Stimulated activated CD8-positive, alpha-beta memory T cell treated with anti-CD3 and anti-CD28 coated beads, Interleukin-7, amount 100 ng/mL, for 24 hours (primary cell): Measurements from ENCODE around the gene PRDM16.
"Not testable (repeated sequence)": the region's sequence is repeated elsewhere in the genome, so short reads cannot be mapped to it uniquely, and the experiment has no call there.

Experiments
- DNase-seq: peaks from one replicate; pipeline ENCODE4 v3.0.0-alpha.2; 2020; ENCODE audit warnings: low read depth

PRDM16 gene

DNA sequence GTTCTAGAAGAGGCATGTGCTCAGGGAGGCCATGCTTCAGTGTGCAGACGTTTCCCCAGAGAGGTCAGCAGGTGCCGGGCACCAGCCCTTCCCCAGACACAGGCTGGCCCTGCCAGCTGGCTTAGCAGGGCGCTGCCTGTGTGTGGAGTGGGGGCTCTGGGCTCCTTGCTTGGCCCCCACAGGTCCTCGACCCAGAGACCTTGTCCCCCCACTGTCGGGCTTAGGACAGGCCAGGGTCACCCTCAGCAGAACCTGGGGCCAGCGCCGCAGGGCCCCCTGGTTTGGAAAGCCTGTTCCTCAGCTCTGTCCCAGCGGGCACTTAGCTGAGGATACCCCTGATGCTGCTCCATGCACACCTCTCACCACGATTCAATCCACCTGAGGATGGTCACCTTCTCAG is 213.2 kb downstream of the PRDM16 start:
- DNase-seq = no peak

DNA sequence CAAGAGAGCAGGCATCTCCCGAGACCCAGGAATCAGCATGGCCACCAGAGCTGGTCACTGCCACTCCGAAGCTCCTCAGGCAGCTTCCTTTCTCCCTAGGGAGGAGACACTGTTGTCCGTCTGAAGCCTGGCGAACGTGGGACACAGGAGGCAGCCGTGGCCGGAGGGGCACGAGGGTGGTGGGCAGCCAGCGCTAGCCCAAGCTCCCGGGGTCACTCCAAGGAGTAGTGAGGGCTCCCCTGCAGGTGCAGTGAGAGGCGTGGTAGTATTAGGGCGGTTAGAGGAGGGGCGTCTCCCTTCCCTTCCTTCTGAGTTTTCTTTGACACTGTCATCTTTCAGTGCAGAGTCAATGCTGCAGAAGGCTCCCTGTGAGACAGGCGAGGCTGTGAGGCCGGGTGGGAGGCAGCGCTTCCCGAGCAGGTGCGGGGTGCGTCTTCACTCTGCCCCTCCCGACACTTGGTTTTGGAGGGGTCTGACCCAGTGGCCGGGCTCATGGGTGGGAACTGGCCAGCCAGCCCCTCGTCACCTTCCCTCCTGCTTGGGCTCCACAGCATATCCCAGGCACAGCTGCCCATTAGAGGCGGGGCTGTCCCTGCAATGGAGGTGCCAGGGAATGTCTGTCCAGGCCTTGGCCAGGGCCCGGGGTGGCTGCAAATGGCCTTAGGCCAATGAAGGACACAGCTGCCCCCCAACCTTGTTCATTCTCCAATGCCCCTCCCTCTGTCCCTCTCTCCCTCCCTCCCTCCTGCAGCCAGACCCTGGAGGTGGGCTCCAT is 213.8 kb downstream of the PRDM16 start:
- no peak for DNase-seq

DNA sequence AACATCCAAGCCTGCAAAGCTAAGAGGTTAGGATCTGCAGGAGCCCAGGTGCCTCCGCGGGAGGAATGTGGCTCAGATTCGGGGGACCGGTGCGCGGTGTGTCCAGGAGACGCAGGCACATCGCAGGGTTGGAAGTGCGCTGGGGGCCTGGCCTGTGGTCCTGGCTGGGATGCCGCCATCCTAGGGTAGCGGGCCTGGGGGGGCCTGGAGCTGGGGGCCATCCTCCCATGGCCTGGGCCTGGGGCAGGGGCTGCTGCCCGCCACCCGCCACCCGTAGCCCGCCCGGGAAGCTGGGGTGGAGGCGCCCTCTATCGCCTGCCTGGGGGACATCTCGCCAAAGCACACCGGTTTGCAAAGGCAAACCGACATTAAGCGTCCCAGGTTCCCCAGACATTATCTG is 214.8 kb downstream of the PRDM16 start:
- no peak for DNase-seq

DNA sequence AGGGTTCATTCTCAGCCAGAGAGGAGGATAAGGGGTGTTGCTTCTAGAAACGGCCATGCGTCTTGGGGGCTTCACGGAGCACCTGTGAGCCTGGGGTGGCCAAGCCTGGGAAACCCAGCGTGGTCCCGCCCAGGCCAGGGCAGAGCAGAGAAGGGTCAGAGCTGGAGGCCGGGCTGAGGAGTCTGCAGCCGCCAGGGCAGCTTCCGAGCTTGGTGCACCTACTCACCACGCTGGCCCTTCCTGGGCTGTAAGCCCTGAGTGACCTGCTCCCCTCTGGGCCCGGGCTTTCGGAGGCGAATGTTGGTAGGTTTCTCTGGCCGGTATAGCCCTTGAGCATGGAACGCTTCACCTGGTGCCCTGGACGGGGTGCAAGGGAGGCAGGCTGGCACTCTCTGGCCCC is 215.7 kb downstream of the PRDM16 start:
- no peak for DNase-seq

DNA sequence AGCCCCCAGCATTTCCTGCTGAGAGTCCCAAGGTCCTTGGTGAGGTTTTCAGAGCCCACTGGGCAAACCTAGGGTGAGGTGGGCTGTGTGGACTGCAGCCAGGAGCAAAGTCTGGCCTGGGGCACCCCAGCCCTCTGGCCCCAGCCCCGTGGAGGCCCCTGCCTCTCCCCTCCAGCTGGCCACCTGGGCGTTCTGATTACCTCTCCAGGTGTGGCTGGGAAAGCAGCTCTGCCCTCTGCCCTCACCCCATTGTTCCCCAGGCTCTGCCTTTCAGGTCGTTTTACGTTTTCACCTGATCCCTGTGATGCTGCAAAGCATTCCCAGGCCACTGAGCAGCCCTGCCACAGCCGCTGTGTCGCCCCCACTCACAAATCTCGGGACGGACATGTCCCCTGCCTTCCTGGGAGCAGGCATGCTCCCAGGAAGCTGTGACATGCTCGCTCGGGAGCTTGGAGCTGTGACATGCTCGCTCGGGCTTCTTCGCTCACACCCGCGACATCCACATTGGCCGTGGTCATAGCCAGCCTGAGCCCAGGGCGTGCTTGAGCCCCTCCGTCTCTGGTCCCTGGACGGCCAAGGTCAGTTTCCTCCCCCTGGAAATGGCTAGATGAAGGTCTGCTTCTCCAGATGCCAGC is 216.2 kb downstream of the PRDM16 start:
- no peak for DNase-seq

DNA sequence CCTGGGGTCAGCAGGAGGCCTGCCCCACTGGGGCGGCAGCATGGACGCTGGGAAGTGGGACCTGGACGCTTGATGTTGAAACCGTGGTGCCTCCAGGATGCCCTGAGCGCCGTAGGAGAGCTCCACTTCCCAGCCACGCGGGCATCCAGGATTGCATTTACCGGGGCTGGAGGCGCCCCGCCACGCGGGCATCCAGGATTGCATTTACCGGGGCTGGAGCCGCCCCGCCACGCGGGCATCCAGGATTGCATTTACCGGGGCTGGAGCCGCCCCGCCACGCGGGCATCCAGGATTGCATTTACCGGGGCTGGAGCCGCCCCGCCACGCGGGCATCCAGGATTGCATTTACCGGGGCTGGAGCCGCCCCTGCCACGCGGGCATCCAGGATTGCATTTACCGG is 218.1 kb downstream of the PRDM16 start:
- not testable (repeated sequence) for DNase-seq

DNA sequence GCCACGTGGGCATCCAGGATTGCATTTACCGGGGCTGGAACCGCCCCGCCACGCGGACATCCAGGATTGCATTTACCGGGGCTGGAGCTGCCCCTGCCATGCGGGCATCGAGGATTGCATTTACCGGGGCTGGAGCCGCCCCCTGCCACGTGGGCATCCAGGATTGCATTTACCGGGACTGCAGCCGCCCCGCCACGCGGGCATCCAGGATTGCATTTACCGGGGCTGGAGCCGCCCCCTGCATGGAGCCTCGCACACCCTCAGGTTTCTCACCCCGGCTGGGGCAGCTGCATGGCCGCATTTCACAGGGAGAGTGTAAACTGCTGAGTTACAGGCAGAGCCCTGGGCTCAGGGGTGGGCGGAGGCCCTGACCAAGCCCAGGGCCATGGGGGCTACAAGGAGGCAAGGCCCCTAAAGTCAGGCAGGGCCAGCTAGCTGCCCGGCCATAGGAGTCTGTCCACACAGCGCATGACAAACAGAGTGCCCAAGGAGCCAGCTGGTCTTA is 218.7 kb downstream of the PRDM16 start:
- no peak for DNase-seq

DNA sequence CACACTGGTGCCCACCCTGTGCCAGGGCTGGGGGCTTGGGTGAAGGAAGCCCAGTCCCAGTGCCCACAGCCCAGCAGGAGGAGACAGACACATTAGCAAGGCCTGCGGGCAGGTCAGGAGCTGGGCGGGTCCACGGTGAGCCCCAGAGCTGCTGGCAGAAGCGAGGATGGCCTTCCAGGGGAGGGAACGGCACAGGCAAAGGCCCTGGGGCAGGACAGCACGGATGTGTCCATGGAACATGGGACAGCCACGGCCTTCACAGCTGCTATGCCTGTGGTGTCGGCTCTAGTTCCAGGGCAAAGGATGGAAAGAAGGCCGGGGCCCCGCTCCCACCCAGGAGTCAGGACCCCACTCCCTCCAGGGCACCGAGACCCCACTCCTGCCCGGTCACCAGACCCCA is 220.5 kb downstream of the PRDM16 start:
- DNase-seq = no peak

DNA sequence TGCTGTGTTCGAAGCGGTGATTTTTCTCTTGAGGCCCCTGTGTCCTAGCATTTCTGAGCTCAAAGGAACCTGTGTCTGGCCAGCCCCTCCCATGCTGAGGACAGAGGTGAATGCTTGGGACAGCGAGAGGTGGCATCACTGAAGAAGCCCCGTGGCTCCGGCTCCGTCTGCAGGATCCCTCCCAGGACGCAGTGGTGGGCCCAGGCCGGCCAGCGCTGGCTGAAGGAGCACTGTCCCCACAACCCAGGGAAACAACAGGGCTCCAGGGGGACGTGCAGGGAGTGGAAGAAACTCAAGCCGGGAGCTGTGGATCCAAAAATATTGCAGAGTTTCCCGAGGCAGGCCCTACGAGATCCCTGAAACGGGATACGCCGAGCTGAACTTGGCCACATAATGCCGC is 221.4 kb downstream of the PRDM16 start:
- no peak for DNase-seq

DNA sequence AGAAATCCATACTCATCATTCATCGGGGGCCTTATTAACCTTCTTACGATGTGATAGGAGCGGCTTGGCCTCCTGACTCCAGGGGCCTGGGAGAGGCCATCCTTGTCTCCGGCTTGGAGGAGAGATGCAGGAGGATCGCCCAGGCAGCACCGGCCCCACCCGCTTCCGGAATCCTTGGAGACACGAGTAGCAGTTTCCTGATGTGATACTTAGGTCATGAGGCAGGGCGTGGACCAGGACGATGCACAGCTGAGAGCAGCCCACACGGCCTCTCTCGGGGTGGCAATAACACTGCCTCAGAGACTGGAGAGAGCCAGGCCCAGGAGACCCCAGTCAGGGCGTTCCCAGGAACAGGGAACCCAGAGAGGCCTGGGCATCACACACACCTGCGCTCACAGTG is 221.9 kb downstream of the PRDM16 start:
- no peak for DNase-seq

DNA sequence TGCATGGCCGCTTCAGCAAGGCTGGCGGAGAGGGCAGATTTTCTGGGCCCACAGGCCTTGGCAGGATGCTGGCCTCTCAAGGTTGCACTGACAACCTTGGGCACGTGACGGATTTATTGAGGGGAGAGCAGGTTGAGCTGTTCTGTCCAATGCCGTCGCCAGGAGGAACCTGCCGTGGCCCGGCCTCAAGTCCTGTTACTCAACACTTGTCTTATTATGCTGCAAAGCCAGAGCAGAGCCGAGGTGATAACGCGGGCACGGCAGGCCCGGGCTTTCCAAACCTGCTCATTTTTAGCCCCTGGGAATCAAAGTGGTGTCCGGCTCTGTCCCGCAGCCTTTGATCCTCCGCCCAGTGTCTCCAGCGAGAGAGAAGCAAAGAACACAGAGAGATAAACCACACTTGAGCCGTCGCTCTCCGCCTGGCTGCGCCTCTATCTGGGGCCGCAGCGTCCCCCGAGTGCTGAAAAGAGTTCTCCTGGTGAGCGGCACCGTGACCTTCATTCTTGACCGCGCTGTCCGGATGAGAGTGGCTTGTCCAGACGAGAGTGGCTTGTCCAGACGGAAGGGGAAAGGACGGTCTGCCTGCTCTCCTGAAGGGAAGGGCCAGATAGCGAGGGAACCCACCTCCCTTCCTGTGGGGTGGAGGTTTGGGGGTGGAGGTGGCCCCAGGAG is 223.2 kb downstream of the PRDM16 start:
- no peak for DNase-seq

DNA sequence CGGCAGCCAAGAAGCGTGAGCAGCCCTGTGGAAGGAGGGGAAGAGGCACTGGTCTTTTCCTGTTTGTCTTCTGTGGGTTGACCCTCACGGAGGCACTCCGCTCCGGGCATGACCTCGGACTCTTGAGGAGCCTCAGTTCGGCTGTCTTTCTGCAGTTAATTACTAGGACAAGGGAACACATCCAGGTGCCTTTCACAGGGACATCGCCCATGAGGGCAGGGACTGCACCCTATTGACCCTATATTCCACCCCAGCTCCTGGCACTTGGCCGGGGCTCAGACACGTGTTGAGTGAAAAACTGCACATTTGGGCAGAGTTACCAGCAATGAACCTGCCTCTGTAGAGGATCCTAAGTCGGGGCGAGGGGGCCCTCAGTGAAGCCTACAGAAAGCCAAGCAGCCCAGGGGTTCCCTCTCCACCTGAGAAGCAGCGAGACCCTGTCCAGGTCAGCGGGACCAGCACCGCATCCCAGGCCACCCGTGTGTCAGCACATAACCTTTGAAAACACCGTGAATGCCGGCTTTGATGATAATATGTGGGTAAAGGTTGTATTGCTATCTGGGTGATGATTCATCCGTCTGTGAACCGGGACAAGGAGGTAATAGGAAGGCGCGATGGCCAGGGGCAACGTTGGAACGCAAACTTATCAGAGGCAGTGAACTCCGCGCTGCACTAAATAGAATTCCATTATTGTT is 224.0 kb downstream of the PRDM16 start:
- no peak for DNase-seq

DNA sequence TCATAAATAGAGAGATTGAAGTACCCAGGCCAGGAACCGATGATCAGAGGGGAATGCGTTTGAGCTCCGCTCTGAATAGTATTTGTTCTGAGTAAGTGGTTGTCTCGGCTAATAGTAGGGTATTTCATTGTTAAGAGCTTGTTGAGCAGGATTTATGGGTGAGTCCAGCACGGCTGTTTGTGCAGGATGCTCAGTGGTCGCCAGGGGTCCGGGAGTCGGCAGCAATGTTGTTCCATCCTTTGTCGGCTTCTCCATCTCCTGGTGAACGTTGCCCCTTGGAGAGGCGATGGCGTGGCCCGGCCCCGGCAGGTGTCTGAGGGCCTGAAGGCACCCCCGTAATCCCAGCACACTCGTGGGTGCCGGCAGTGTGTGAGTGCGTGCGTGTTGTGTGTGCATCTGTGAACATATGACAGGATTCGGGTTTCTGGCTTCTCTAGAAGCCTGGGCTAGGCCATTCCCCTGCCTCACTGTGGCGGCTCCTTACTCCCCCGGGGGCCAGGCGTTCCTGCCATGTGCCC is 224.6 kb downstream of the PRDM16 start:
- DNase-seq = no peak

DNA sequence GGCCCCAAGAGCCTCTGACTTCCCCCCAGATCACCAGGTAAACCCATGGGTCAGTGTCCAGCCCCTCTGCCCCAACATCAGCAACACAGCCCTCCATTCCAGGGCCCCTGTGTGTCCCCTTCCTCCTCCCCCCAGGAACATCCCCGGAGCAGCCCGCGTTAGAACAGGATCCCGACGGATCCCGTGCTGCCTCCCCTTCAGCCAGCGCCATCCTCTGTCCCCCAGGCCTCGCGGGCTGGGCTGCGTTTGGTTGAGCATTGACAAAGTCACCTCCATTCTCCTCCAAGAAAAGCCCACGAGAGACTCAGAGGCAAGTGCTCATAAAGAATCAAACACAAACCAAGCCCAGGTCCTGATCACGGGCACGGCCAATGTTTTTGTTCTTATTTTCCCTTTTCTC is 225.4 kb downstream of the PRDM16 start:
- no peak for DNase-seq

DNA sequence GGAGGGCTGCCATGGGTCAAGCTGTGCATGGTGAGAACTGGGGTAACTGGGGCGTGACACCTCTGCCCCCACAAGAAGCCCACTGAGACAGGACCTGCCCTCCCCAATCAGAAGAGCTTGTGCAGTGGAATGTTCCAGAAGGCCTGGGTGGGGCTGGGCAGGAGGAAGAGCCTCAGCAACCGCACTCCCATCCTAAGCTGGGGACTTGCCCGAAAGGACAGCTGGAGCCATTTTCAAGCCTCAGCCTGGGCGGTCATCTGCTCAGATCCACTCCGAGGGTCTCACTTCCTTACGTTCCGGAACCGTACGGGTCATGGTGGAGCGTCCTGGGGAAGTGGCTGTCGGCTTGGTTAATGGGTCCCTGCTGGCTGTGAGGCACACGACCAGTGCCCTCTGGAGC is 226.8 kb downstream of the PRDM16 start:
- DNase-seq = no peak

DNA sequence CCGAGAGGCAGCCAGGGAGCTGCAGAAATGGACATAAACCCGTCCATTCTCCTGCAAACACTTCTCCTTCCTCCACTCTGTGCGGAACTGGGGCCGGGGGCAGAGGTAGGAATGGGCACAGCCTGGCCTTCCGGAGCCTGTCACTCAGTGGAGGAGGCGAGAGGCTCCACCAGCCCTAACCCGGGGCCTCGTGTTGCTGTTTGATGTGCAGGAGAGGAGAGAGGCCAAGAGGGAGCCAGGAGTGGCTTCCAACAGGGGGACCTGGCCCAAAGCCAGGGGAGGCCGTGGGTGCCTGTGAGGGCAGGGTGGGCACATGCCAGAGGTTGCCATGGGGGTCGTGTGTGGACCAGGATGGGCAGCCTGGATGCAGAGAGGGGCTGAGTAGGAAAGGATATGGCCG is 227.3 kb downstream of the PRDM16 start:
- DNase-seq = no peak

DNA sequence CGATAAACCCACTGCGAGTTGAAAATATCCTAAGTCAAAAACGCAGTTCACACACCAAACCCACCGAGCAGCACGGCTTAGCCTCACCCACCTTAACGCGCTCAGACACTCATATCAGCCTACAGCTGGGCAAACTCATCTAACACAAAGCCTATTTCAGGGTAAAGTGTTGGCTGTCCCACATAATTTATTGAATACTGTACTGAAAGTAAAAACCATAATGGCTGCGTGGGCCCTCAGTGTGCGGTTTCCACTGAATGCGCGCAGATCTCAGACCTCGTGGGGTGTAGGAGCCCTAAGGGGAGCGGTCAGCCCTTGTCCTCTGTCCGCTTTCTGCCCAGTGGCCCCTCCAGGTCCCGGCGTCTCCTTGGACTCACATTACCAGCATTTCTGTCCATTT is 227.8 kb downstream of the PRDM16 start:
- DNase-seq = no peak

DNA sequence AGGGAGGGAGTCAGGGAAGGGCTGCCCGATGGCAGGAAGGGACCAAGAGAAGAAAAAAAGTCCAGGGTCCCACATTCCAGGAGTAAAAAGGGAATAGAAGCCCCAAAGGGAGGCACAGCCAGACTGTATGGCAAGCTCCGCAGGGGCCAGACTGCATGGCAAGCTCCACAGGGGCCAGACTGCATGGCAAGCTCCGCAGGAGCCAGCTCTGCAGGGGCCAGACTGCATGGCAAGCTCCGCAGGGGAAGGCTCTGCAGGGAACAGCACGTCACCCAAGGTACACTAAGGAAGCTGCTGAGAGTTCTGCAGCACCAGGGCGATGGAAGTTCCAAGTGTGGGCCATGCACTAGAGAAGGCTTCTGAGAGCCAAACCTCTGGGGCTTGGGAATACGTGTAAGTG is 228.8 kb downstream of the PRDM16 start:
- DNase-seq = no peak

DNA sequence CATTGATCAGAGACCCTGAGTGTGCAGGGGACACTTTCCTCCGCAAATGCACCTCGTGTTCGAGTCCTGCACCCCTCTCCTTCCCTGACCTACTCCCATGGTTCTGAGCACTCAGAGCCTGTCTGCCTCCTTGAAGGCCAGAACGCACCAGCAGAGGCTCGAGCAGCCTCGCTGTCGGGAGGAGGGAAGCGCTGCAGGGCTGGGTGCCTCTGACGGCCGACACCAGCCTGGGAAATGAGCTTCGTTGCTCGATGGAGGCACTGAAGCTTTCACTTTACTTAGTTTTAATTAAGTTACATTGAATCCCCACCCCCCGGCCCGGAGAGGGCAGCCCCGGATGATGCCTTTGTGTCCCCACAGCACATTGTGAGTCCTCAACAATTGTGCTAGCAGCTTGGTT is 229.2 kb downstream of the PRDM16 start:
- DNase-seq = no peak

DNA sequence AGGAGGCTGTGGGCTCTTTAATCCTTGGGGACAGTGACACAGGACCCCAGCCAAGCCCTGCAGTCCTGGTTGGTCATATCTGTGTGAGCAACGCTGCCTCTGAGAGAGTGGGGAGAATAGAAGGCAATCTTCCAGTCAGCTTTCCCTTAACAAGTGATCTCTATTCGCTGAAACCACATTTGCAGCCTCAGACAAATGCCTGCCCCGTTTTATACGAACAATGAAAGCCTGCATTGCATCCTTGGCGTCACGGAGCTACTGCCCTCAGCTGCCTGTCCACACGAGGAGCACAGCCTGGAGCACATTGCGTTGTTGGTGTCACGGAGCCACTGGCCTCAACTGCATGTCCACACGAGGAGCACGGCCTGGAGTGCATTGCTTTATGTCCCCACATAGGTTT is 235.2 kb downstream of the PRDM16 start:
- no peak for DNase-seq

DNA sequence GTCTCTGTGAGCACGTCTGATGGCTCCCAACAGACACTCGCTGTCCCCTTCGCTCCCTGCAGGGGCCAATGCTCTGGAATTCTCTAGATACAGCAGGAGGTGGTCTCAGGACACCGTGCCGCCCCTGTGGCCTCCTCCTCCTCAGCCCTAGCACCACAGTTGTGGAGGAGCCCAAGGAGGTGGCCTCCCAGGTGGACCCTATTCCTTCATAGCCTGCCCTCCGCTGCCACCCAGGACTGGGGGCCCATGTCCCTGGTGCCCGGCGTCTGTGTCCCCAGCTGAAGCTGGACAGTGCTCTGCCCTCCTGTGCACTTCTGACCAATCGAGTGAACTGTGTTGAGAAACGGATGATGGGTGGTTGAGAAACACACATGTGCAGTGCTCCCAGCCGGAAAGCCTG is 235.7 kb downstream of the PRDM16 start:
- DNase-seq = no peak

DNA sequence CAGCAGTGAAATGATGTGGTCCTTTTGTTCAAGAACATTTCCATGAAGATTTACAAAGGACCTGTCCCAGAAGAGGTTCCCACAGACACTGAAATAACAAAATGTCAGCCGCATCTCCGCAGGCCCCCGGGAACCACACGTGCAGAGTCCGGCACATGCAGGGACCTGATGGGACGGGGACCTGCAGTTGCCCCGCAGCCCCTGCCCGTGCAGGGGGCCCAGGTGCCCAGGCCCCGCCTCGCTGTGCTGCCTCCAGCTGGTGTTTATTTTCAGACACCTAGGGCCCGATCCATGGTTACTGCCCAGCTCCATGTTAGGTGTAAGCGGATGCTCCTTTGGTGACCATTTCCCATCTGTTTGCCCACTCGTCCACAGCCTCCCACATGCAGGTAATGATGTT is 236.2 kb downstream of the PRDM16 start:
- no peak for DNase-seq
